Measurements from ENCODE around the gene CDH23.

GRCh38 chr10:71378336-71379117 lies 18.2 kb upstream of the CDH23 start:
- TF ChIP-seq CTCF (IDR thresholded peaks at IDR 0.05): no peak
- TF ChIP-seq POLR2A (IDR thresholded peaks at IDR 0.05): no peak
